PFSK-1 (cell line): ENCODE results near the gene SFRP5.

Experiments used
- POLR2AphosphoS5 ChIP-seq: IDR thresholded peaks from 2 replicates; pipeline ENCODE4 v1.6.1; 2012; ENCODE audit warnings: low read depth, mild to moderate bottlenecking, control low read depth, low read length, moderate library complexity
- TAF1 ChIP-seq: IDR thresholded peaks from 2 replicates; pipeline ENCODE4 v1.6.1; 2012; ENCODE audit warnings: low read length, control low read depth, borderline replicate concordance; ENCODE audit not compliant: insufficient read depth

- TF ChIP-seq POLR2AphosphoS5: no peak
- no peak for TF ChIP-seq TAF1
These were observed 53.6 kb downstream of the SFRP5 start for GRCh38 chr10:97718178-97718577.
